Stimulated activated CD4-positive, alpha-beta T cell treated with anti-CD3 and anti-CD28 coated beads, Interleukin-2, amount 100 ng/mL, for 24 hours (primary cell): ENCODE results near the gene TIMM10B.
A peak's percentile ranks its signal among the peaks of the same experiment; 100 is the strongest.

ENCODE experiments used
- DNase-seq, 2 donors: peaks; one replicate each; pipeline ENCODE4 v3.0.0-alpha.2; 2020

The TIMM10B gene

GRCh38 chr11:6473451-6474412 lies 7.6 kb upstream of the TIMM10B start, which contains the start of gene TRIM3:
TSS of gene TRIM3 (minus strand) at chr11:6473941. CDS start at chr11:6465695, 8,246 bp downstream.
- peak; percentile 67 to 76 for DNase-seq

DNA sequence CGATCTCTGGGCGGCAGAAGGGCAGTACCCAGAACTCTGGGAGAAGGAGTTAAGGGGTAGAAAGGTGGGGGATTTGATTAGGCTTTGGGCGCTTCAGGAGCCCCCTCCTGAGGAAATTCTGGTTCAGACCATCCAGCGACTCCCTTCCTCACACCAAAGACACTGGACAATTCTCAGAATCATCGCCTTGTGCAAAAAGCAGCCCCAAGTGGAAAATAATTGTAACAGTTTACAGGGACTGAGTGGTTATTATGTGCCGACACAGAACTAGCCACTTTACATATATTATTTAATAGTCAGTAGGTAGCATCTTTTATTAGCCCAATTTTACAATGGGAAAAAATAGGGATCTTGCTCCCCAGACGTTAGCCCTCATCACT lies 6.9 kb upstream of the TIMM10B start:
- no peak for DNase-seq

- DNase-seq = no peak
Observed at GRCh38 chr11:6474806-6475500, 6.3 kb upstream of the TIMM10B start.

GRCh38 chr11:6475936-6476335 lies 5.4 kb upstream of the TIMM10B start:
- no peak for DNase-seq

- DNase-seq = no peak
Observed at GRCh38 chr11:6476571-6476970, 4.7 kb upstream of the TIMM10B start.

DNA sequence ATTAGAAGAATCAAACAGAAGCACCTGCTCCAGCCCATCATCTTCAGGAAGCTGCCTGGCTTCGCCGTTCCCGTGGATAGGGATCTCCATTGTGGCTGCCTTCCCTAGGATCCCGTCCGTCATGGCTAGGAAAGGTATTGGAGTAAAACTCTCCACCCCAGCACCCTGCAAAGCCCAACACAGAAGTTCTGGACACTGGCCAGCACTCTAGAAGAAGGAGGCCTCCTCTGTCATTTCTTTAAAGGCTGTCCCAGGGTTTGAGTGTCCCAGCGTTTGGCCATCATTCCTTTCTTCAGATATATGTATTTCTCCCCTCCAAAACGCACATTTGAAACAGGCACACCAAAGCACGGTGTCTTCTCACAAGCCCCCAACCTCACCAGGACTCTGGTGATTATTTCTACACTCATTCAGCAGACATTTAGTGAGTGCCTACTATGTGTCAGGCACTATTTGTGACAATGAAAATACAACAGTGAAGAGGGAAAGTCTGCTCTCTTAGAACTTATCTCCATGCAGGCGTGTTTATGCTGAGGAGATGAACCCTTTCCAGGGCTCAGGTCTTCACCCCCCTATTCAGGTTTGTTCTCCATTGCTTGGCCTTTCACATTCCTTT lies 894 bp upstream of the TIMM10B start:
- no peak for DNase-seq

GRCh38 chr11:6481924-6482275 lies 599 bp downstream of the TIMM10B start:
- DNase-seq = peak in 1 of 2 donors; percentile 22

DNA sequence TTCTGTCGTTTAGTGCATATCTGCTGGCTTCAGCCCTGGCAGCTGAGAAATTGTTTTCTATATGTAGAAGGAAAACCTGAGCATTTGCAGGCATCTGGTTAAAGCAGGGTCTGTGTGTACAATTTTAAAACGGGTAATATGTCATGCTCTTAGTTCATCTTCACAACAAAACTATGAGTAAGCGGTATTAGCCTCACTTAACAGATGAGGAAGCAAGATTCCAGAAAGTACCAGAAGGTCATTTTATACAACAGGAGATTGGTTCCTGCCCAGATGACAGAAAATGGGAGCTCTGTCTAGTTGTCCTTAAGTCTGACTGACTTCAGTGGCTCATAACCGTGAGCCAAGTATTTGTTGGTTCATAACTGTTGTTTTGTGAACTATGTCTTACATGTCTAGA lies 1.1 kb downstream of the TIMM10B start:
- DNase-seq = no peak

GRCh38 chr11:6483015-6483414 lies 1.7 kb downstream of the TIMM10B start:
- no peak for DNase-seq

DNA sequence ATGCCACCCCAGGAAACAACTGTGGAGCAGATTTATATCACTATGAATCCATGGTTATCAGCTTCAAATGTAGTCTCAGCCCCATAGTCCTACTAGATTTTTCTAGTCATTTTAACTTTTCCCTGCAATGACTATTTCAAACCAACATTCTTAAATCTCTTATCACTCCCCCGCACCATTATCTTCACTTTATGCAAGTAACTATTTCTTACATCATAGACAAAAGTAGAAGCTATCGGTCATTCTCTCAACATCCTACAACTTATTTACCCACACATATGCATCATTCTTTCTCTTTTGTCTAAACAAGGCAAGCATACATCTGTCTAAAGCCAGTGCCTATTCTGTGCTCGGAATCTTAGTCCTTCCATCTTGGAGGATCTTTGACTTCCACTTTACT lies 4.4 kb downstream of the TIMM10B start:
- DNase-seq = no peak

- DNase-seq = no peak
Observed at GRCh38 chr11:6486256-6486655, 5.0 kb downstream of the TIMM10B start.

- DNase-seq = no peak
Observed at GRCh38 chr11:6486938-6487337, 5.6 kb downstream of the TIMM10B start.

DNA sequence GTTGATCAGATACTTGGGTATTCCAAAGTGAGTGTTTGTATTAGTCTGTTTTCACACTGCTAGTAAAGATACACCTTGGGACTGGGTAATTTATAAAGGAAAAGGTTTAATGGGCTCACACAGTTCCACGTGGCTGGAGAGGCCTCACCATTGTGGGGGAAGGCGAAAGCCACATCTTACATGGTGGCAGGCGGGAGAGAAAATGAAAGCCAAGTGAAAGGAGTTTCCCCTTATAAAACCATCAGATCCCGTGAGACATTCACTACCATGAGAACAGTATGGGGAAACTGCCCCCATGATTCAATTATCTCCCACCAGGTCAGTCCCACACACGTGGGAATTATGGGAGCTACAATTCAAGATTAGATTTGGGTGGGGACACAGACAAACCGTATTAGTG lies 7.0 kb downstream of the TIMM10B start:
- no peak for DNase-seq

- DNase-seq = no peak
Observed at GRCh38 chr11:6488821-6489220, 7.5 kb downstream of the TIMM10B start.

GRCh38 chr11:6489306-6489705 lies 8.0 kb downstream of the TIMM10B start:
- no peak for DNase-seq

- DNase-seq = no peak
Observed at GRCh38 chr11:6497069-6497839, 16.0 kb downstream of the TIMM10B start, which contains the start of gene DNHD1. TSS of gene DNHD1 (plus strand) at chr11:6497280. CDS start at chr11:6498216, 936 bp downstream.

DNA sequence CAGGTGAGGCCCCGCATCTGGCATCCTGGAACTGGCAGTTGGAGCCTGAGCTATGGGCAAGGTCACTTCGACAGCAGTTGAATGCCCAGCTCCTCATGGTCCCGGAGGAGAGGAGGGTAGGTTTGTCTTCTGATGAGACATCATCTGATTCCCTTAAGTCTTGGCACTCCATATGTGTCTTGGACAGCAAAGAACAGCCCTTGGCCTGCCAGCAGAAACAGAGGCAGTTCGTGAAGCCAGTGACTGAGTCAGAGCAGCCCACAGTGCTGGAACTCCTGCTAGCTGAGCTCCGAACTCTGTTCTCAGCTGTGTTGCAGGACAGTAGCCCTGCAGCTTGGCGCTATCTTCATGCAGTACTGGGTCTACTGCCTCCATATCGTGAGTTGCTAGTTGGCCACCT lies 16.8 kb downstream of the TIMM10B start:
- no peak for DNase-seq

- no peak for DNase-seq
Observed at GRCh38 chr11:6498544-6498943, 17.2 kb downstream of the TIMM10B start.

- DNase-seq = no peak
Observed at GRCh38 chr11:6502382-6502781, 21.1 kb downstream of the TIMM10B start.

DNA sequence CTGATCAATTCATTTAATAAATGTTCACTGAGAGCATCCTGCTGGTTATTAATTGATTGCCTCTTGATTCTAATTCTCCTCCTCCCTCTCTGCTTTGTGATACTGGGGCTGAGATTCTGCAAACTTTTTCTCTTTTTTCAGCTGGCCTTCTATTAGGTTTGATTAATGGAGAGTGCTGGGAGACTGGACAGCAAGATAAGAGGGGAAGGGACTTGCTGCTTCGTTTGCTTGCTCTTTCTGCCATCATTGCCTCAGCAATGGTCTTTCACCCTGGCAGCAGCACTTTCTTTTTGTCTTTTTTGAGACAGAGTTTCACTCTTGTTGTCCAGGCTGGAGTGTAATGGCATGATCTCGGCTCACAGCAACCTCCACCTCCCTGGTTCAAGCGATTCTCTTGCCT lies 22.9 kb downstream of the TIMM10B start:
- DNase-seq = no peak

GRCh38 chr11:6505577-6506240 lies 24.4 kb downstream of the TIMM10B start:
- DNase-seq = no peak

DNA sequence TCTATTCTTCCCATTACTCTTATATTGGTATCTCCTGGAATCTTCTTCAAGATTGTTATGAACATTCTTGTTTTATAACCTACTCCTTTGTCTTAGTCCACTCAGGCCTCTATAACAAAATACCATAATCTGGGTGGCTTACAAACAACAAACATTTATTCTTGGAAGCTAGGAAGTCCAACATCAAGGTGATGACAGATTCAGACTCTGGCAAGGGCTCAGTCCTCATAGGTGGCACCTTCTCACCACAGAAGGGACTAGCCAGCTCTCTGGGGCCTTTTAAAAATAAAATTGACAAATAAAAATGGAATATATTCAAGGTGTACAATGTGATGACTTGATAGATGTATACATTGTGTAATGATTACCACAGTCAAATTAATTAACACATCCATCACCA lies 35.6 kb downstream of the TIMM10B start:
- DNase-seq = no peak
